ENCODE results near the gene EXOC8.
"Not testable (repeated sequence)": the region's sequence is repeated elsewhere in the genome, so short reads cannot be mapped to it uniquely, and the experiment has no call there.

Gene EXOC8

DNA sequence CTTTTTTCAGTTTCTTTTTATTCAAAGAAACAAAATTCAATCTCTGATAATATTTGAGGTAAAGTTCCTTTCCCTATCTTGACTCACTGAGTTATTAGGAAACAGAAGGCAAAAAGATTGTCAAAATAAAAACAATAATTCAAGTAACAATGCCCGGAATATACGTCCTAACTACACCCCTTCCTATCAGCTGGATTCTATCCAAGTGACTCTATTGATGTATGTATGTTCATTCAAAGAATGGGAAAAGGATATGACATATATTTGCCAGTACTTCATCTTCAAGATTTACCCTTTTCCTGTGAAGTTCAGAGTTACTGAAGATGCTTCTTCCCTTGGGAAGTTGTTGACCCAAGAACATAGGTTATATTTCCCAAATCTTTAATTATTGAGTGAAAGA, 14.2 kb upstream of the EXOC8 start:
- no peak for DNase-seq (ENCODE audit: low spot score)
- no peak for FAIRE-seq

- FAIRE-seq: not testable (repeated sequence)
These were observed 11.2 kb upstream of the EXOC8 start for GRCh38 chr1:231348856-231349255.

GRCh38 chr1:231348442-231348841, 10.8 kb upstream of the EXOC8 start:
- DNase-seq (ENCODE audit: low spot score): no peak
- no peak for FAIRE-seq

More at GRCh38 chr1:231348856-231349255, 11.2 kb upstream of the EXOC8 start:
- DNase-seq (ENCODE audit: low spot score): not testable (repeated sequence)

GRCh38 chr1:231347961-231348360, 10.3 kb upstream of the EXOC8 start:
- no peak for FAIRE-seq

GRCh38 chr1:231340328-231341013, 2.8 kb upstream of the EXOC8 start:
- no peak for FAIRE-seq
- DNase-seq (ENCODE audit: low spot score): no peak

More at GRCh38 chr1:231347961-231348360, 10.3 kb upstream of the EXOC8 start:
- no peak for DNase-seq (ENCODE audit: low spot score)

- FAIRE-seq (no peak), DNase-seq (ENCODE audit: low spot score) (peak; percentile 93)
These were observed 847 bp upstream of the EXOC8 start, which contains the start of gene SPRTN for GRCh38 chr1:231338270-231339128. SPRTN (plus strand) TSS chr1:231338293; CDS start chr1:231338384, 91 bp downstream.

GRCh38 chr1:231337043-231337471, 595 bp downstream of the EXOC8 start:
- FAIRE-seq (no peak), DNase-seq (ENCODE audit: low spot score) (no peak)

- DNase-seq (ENCODE audit: low spot score): no peak
- FAIRE-seq: no peak
These were observed 1.7 kb downstream of the EXOC8 start for GRCh38 chr1:231335663-231336602.

DNA sequence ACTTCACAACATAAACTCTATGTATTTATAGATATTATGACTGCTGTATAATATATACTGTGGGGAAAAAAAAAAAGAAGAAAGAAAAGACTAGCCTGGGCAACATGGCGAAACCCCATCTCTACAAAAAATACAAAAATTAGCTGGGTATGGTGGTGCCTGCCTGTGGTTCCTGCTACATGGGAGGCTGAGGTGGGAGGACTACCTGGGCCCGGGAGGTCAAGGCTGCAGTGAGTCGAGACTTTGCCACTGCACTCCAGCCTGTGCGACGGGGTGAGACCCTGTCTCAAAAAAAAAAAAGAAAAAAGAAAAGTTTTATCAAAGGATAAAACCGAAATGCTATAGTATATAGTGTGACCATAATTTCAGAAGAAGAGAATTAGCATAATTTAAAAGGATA, 2.7 kb downstream of the EXOC8 start:
- DNase-seq (ENCODE audit: low spot score): no peak
- no peak for FAIRE-seq

GRCh38 chr1:231334079-231334666, 3.5 kb downstream of the EXOC8 start:
- FAIRE-seq: no peak
- no peak for DNase-seq (ENCODE audit: low spot score)

DNA sequence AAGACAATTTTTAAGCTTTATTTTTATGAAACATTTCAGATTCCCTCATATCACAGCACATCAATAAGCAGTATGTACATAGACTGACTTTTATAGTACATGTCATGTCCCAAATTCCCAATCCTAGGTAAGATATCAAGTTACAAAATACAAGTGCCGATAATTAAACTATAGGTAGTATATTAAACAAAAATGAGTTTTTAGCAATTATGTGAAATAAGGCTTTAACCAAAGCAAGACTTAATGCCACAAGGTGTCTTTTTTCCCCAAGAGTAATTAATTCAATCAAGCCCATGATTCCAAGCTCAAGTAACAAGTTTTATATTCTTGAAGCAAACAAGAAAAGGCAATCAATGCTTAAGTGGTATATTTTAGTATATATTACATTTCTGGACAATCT, 4.9 kb downstream of the EXOC8 start:
- DNase-seq (ENCODE audit: low spot score): no peak
- FAIRE-seq: no peak

- DNase-seq (ENCODE audit: low spot score) (no peak), FAIRE-seq (no peak)
These were observed 8.2 kb downstream of the EXOC8 start for GRCh38 chr1:231329483-231329882.

DNA sequence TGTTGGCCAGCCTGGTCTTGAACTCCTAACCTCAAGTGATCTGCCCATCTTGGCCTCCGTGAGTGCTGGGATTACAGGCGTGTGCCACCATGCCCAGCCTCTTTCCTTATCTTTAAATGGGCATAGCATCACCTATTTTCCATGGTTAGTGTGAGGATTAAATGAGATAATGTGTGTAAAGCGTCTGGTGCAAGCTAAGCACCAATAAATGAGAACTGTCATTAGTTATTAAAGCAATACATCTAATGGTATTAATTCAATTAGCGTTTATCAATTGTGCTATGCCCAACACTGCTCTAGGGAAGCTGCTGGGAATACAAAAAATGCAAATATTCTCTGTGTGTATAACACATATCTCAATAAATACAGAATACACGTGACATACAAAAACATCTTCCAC, 10.0 kb downstream of the EXOC8 start:
- DNase-seq (ENCODE audit: low spot score) (no peak), FAIRE-seq (no peak)

DNA sequence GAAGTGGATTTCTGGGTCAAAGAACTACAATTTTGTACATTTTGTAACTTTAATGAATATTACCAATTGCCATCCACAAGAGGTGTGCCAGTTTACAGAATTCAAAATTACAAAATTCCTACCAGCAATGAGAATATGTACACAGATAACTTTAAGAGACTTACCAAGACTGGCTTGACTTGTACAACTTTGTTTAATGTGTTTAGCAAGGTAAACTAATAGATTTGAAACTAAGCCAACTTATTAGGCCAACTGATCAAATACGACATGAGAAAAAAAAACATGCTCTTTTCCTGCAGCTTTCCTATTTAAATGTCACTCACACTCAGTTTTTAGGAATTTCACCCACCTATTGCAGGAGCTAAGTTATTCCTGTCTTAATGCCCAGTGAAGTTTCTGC, 11.4 kb downstream of the EXOC8 start:
- no peak for FAIRE-seq
- no peak for DNase-seq (ENCODE audit: low spot score)

DNA sequence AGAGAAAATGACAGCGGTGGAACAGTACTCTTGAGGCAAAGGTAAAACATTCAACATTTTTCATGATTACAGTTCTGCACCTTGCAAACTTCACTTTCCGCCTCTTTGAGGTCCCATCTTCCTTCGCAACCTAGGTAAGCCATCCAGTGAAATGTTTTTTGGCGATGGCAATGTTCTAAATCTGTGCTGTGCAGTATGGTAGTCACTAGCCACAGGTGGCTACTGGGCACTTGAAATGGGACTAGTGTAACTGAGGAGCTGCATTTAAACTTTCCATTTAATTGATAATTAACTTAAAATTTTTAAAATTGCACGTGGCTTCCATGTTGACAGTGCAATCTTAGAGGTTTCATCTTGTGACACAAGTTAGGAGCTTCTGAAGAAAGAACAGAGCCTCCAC, 13.0 kb downstream of the EXOC8 start:
- FAIRE-seq (no peak), DNase-seq (ENCODE audit: low spot score) (no peak)

DNA sequence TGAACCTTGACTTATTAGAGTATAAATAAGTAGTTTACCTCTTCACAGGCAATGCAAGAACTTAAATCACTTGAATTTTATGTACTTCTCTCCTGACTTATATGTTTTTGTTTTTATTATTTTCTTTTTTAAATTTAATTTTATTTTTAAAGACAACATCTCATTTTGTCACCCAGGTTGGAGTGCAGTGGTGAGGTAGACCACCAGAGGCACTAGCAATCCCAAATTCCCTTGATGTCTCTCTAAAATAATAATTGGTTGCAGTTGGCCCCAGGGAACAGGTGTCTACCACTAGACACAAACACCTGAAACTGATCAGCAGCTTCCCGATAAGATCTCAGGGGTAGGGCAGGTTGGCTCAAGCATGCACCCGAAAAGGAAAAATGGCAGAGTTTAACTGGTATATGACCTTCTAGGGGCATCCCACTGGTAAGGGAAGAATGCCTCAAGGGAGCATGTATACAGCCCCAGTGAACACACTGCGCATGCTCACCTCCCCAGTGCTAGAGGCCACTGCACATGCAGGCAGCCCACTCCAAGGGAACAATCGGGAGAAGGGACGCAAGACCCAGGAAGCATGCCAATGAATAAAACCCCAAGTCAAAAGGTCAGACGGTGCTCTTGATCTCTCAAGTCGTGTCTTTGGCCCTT, 14.6 kb downstream of the EXOC8 start:
- no peak for FAIRE-seq
- no peak for DNase-seq (ENCODE audit: low spot score)

DNA sequence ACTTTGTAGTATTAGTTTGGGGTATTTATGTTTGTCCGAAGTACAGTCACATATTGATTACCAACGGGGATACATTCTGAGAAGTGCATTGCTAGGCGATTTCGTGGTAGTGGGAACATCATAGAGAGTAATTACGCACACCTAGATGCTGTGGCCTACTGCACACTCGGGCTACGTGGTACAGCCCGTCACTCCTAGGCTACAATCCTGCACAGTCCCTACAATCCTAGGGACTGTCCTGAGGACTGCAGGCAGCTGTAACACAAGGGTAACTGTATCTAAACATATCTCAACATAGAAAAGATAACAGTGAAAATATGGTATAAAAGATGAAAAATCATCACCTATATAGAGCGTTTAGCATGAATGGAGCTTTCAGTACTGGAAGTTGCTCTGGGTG, 18.6 kb downstream of the EXOC8 start:
- DNase-seq (ENCODE audit: low spot score) (no peak), FAIRE-seq (no peak)

DNA sequence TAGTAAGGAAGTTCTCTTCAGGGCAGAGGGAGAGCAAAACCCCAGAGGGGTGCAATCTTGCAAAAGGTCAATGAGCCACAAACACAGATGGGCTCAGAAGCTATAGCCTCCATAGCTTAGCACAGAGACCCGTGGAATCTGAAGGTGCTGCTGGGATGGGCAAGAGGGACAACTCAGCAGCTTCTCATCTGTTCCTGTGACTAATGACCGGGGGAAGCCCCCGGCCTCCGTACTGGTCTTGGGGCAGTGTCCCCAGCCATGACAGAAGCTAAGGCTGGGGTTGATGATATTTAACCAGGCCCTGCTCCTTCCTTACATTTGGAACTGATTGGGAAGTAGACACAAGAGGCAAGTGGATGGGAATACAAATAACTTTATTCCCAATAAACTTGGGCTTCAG, 19.1 kb downstream of the EXOC8 start:
- FAIRE-seq: no peak
- no peak for DNase-seq (ENCODE audit: low spot score)

GRCh38 chr1:231318015-231318355, 19.7 kb downstream of the EXOC8 start:
- no peak for FAIRE-seq

DNA sequence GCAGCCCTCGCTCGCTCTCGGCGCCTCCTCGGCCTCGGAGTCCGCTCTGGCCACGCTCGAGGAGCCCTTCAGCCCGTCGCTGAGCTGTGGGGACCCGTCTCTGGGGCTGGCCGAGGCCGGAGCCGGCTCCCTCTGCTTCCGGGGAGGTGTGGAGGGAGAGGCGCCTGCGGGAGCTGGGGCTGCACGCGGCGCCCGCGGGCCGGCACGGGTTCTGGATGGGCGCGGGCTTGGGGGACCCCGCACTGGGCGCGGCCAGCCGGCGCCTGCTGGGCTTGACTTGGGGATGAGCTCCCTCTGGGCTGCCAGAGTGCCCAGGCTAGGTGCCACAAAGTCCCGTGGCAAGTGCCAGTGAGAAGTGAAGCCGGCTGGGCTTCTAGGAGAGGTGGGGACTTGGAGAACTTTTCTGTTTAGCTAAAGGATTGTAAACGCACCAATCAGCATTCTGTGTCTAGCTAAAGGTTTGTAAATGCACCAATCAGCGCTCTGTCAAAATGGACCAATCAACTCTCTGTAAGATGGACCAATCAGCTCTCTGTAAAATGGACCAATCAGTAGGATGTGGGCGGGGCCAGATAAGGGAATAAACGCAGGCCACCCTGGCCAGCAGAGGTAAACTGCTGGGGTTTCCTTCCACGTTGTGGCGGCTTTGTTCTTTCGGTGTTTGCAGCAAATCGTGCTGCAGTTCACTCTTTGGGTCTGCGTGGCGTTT, 20.2 kb downstream of the EXOC8 start:
- no peak for FAIRE-seq
- DNase-seq (ENCODE audit: low spot score): no peak

More at GRCh38 chr1:231318015-231318355, 19.7 kb downstream of the EXOC8 start:
- DNase-seq (ENCODE audit: low spot score): no peak
